ENCODE results near the gene HHAT. TPM values are rescaled to one million over a fixed set of nuclear protein-coding genes. Genes with fewer than 3 reads are reported as not detected.

The HHAT gene
- total and polyA plus RNA-seq, 2 of the 4 experiments (the other 2 are of a cell fraction) = 1.7 to 2.5 TPM

DNA sequence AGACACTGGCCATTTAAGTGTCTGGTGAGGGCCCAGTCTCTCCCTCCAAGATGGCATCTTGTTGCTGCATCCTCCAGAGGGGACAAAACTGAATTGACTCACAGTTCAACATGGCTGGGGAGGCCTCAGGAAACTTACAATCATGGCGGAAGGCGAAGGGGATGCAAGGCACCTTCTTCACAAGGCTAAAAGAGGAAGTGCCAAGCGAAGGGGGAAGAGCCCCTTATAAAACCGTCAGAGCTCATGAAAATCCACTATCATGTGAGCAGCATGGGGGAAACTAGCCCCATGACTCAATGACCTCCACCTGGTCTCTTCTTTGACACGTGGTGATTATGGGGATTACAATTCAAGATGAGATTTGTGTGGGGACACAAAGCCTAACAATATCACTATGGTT is 280.1 kb downstream of the HHAT start:
- in situ Hi-C loops (cut with MboI; ENCODE audit: low sequenced_read_pairs) = no loop called here
- no peak overlapping the region for H3K18ac ChIP-seq (ENCODE audit: low read depth, low read length)
- no peak overlapping the region for H4K8ac ChIP-seq (ENCODE audit: low read depth in 2 of 2, low read length in 2 of 2)
- no peaks in the 10 kb centered on the region for H3K36me3 ChIP-seq (ENCODE audit: control insufficient read depth, insufficient read depth, low read length)
- H3K4me3 ChIP-seq (ENCODE audit: insufficient read depth, low read depth, low read length) = no peak overlapping the region
- ATAC-seq (ENCODE audit: low read depth) (no peak), DNase-seq (no peak)
- no peak overlapping the region for H2BK15ac ChIP-seq (ENCODE audit: low read depth, low read length)
- H3K4me1 ChIP-seq (ENCODE audit: control insufficient read depth, insufficient read depth, low read length) = no peaks in the 10 kb centered on the region
- H3K9me3 ChIP-seq (ENCODE audit: control insufficient read depth, insufficient read depth, low read length) = no peaks in the 10 kb centered on the region; the same call in 1 of the 2 replicates
- TF ChIP-seq FOS (IDR thresholded peaks at IDR 0.05; ENCODE audit: low read depth, low read length) (no peak), MAFK (IDR thresholded peaks at IDR 0.05; ENCODE audit: low read depth, low read length) (no peak), USF2 (IDR thresholded peaks at IDR 0.05; ENCODE audit: low read depth, low read length) (no peak), RFX5 (IDR thresholded peaks at IDR 0.05; ENCODE audit: low read depth, low read length) (no peak), RAD21 (IDR thresholded peaks at IDR 0.05; ENCODE audit: low read length) (no peak), CEBPB (IDR thresholded peaks at IDR 0.05; ENCODE audit: low read depth, low read length) (no peak), SMC3 (IDR thresholded peaks at IDR 0.05; ENCODE audit: low read depth, low read length) (no peak), NFE2L2 (IDR thresholded peaks at IDR 0.05; ENCODE audit: low read depth, low read length) (no peak), RCOR1 (IDR thresholded peaks at IDR 0.05; ENCODE audit: insufficient replicate concordance, low read length) (no peak), BHLHE40 (IDR thresholded peaks at IDR 0.05; ENCODE audit: low read depth, low read length) (no peak), CHD1 (IDR thresholded peaks at IDR 0.05; ENCODE audit: low read depth, low read length) (no peak), POLR2A (IDR thresholded peaks at IDR 0.05; ENCODE audit: low read depth, low read length) (no peak), MAZ (IDR thresholded peaks at IDR 0.05; ENCODE audit: borderline replicate concordance, low read depth, low read length) (no peak), MXI1 (IDR thresholded peaks at IDR 0.05; ENCODE audit: borderline replicate concordance, low read depth, low read length) (no peak)
- TF ChIP-seq, protein P1, sequence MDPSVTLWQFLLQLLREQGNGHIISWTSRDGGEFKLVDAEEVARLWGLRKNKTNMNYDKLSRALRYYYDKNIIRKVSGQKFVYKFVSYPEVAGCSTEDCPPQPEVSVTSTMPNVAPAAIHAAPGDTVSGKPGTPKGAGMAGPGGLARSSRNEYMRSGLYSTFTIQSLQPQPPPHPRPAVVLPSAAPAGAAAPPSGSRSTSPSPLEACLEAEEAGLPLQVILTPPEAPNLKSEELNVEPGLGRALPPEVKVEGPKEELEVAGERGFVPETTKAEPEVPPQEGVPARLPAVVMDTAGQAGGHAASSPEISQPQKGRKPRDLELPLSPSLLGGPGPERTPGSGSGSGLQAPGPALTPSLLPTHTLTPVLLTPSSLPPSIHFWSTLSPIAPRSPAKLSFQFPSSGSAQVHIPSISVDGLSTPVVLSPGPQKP (IDR thresholded peaks at IDR 0.05; ENCODE audit: borderline replicate concordance, low read depth, low read length) = no peak
- TF ChIP-seq, protein P2, sequence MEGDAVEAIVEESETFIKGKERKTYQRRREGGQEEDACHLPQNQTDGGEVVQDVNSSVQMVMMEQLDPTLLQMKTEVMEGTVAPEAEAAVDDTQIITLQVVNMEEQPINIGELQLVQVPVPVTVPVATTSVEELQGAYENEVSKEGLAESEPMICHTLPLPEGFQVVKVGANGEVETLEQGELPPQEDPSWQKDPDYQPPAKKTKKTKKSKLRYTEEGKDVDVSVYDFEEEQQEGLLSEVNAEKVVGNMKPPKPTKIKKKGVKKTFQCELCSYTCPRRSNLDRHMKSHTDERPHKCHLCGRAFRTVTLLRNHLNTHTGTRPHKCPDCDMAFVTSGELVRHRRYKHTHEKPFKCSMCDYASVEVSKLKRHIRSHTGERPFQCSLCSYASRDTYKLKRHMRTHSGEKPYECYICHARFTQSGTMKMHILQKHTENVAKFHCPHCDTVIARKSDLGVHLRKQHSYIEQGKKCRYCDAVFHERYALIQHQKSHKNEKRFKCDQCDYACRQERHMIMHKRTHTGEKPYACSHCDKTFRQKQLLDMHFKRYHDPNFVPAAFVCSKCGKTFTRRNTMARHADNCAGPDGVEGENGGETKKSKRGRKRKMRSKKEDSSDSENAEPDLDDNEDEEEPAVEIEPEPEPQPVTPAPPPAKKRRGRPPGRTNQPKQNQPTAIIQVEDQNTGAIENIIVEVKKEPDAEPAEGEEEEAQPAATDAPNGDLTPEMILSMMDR (conservative IDR thresholded peaks at IDR 0.05; ENCODE audit: low read depth, low read length) = no peak
- dilution Hi-C loops (cut with HindIII; ENCODE audit: low sequenced_read_pairs, unreplicated experiment) = no loop called here
- no peak overlapping the region for H2BK20ac ChIP-seq (ENCODE audit: low read depth, low read length)
- H3K23ac ChIP-seq (ENCODE audit: low read depth, low read length) = no peak overlapping the region
- no peak overlapping the region for H3K4me2 ChIP-seq (ENCODE audit: low read depth, low read length)
- intact Hi-C loops (cut with micrococcal nuclease) = no loop called here
- no CpG with 5 or more reads among the region's 5 CpGs for WGBS, 2 experiments (ENCODE audit: extremely low coverage in 2 of 2, insufficient read length in 1 of 2)
- no TSS peak for BruUV-seq (replicated peaks)
- no peak overlapping the region for H3K4ac ChIP-seq (ENCODE audit: low read depth, low read length)
- no peak overlapping the region for H2AK5ac ChIP-seq (ENCODE audit: low read depth, low read length)
- H2AFZ ChIP-seq (replicated peaks; ENCODE audit: low read length, poor library complexity) = no peak overlapping the region
- ChIA-PET CTCF (interaction anchor here (0.7 kb wide), 1 partner anchor 582 kb away, joined by 3 read pairs; no protein-coding TSS in a partner anchor), POLR2A (ENCODE audit: unreplicated experiment) (no interaction called here)
- H3K79me1 ChIP-seq (ENCODE audit: low read depth in 1 of 2, low read length in 2 of 2) = no peaks in the 10 kb centered on the region
- no peak overlapping the region for H4K91ac ChIP-seq (ENCODE audit: insufficient read depth, low read depth, low read length)
- H3K56ac ChIP-seq (ENCODE audit: extremely low read depth, insufficient read depth, low read length) = no peak overlapping the region
- H2AK9ac ChIP-seq (replicated peaks; ENCODE audit: low read depth, low read length, poor library complexity) = no peak overlapping the region
- H3K27ac ChIP-seq (ENCODE audit: insufficient read depth, low read length) = no peak overlapping the region
- no peaks in the 10 kb centered on the region for H3K9me1 ChIP-seq (ENCODE audit: insufficient read depth, low read length)
- no peak overlapping the region for H2BK5ac ChIP-seq (ENCODE audit: low read depth, low read length, poor library complexity, severe bottlenecking)
- H3K27me3 ChIP-seq (ENCODE audit: control insufficient read depth, insufficient read depth, low read length) = no peaks in the 10 kb centered on the region
- H4K5ac ChIP-seq (ENCODE audit: low read depth, low read length) = no peak overlapping the region
- H3K14ac ChIP-seq (replicated peaks; ENCODE audit: low read depth, low read length) = no peak overlapping the region
- H2BK120ac ChIP-seq (ENCODE audit: low read depth, low read length) = no peak overlapping the region
- H3K9ac ChIP-seq (ENCODE audit: low read depth, low read length) = no peak overlapping the region
- no peaks in the 10 kb centered on the region for H4K20me1 ChIP-seq (ENCODE audit: insufficient read depth, low read length)
